ENCODE data around the gene ATXN8OS.
"Not testable (repeated sequence)": the region's sequence is repeated elsewhere in the genome, so short reads cannot be mapped to it uniquely, and the experiment has no call there.

ATXN8OS gene

DNA sequence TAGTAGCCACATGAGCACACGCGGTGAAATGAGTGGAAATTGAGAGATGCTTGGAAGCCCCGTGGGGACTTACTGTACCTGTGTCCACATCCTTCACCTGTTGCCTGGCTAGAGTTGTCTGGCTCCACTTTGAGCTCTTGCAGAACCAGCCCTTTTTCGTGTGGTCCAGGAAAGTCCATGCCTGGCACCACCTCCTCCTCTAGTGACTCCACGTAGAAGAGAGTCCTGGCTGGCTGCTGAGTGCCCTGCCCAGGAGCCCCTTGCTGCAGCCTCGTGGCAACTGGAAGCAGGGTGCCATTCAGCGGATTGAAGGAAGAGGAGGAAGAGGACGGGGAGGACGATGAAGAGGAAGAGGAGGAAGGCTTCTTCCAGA, 515 bp upstream of the ATXN8OS start:
- TF ChIP-seq CTCF (IDR thresholded peaks at IDR 0.05; ENCODE audit: low read depth, low read length) = no peak
- no peak overlapping the region for H3K4me3 ChIP-seq (ENCODE audit: low read depth, low read length)

DNA sequence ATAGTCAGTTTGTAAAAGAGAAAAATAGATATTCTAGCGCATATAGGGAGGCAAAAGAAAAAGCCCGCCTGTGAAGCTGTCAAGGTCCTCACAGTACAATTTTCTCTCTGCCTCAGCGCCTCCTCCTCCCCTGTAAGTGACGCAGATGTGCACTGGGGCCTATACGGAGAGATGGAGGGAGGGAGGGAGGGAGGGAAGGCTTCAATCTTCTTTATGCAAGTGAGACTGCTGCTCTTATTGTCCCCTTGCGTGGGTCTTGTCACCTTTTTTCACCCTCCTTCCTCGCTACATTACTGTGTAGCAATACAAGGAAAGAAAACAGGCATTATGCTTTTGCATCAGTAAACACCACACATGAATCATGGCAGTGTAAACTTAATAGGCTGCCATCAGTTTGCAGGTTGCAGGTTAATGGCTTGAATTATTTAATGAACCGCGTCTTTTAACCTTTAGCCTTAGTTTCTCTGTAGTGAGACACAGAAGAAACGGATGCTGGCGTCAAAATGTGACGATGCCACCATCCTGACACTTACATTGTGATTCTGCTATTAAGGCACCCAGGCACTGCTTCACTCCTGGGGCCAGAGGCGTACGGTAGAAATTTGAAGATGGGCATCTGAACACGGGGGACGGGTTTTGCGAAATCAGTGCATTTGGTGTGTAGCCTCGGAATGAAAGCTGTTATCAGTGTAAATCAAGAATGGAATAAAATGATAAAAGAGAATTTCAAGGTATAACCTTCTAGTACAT, 905 bp downstream of the ATXN8OS start, which contains the start of gene KLHL1:
TSS of gene KLHL1 (minus strand) at position 97 of the 750 bp plus-strand sequence. CDS start 753 bp downstream, outside the sequence.
- H3K4me3 ChIP-seq (ENCODE audit: low read depth, low read length) = no peak within 1 kb of the TSS
- TF ChIP-seq CTCF (IDR thresholded peaks at IDR 0.05; ENCODE audit: low read depth, low read length) = no peak

DNA sequence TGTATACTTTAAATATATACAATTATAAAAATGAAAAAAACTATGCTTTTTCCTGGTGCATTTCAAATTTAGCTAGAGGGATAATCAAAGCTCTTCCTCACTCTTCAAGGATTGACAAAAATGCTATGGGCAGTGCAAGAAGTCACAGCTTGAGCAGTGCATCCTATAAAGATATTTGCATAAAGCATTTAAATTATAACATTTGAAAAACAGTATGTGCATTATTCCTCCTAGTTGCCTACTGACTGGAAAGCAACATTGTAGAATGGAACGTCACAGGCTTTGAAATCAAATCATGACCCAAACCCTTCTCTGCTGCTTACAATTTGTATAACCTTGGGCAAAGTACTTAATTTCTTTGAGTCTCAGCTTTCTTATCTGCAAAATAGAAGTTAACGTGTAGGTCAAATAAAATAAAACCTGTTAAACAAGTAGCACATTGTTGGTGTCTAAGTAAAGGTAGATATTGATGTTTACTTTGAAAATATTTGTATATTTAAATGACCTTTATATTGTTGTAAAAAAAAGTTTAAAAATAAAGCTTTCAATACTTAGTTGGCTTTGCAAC, 9.8 kb downstream of the ATXN8OS start:
- no peak overlapping the region for H3K4me3 ChIP-seq (ENCODE audit: low read depth, low read length)
- no peak for TF ChIP-seq CTCF (IDR thresholded peaks at IDR 0.05; ENCODE audit: low read depth, low read length)

GRCh38 chr13:70125693-70126092, 18.1 kb downstream of the ATXN8OS start:
- H3K4me3 ChIP-seq (ENCODE audit: low read depth, low read length) = no peak overlapping the region
- no peak for TF ChIP-seq CTCF (IDR thresholded peaks at IDR 0.05; ENCODE audit: low read depth, low read length)

- TF ChIP-seq CTCF (IDR thresholded peaks at IDR 0.05; ENCODE audit: low read depth, low read length) = no peak
These were observed 20.5 kb downstream of the ATXN8OS start for GRCh38 chr13:70128098-70128497.

DNA sequence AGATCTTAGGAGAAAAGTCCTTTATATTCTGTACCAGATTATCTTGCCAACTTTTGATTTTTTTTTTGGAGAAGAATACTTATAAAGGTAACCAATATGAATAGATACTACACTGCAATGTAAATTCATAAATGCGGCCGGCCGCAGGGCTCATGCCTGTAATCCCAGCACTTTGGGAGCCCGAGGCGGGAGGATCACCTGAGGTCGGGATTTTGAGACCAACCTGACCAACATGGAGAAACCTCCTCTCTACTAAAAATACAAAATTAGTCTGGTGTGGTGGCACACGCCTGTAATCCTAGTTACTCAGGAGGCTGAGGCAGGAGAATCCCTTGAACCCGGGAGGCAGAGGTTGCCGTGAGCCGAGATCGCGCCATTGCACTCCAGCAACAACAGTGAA, 35.0 kb downstream of the ATXN8OS start:
- H3K4me3 ChIP-seq (ENCODE audit: low read depth, low read length) = not testable (repeated sequence)

More at GRCh38 chr13:70128098-70128497, 20.5 kb downstream of the ATXN8OS start:
- no peak overlapping the region for H3K4me3 ChIP-seq (ENCODE audit: low read depth, low read length)

DNA sequence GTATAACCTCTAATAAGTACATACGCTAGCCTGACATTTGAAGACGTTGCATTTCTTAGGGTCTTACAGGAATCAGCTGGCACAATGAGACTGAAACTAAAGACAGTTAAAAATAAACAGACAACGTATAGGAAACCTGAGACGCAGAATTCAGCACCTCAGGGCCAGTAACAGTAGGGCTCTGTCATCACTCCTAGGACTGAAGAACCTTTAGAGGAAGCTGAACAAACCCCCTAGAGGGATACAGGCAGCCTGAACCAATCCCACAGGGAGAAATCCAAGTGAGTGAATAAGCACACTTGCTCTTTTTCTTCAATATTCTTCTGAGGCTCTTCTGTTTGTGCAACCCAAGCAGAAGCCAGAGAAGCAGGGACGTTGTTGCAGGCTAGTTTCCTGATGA, 54.5 kb downstream of the ATXN8OS start:
- no peak overlapping the region for H3K4me3 ChIP-seq (ENCODE audit: low read depth, low read length)
- TF ChIP-seq CTCF (IDR thresholded peaks at IDR 0.05; ENCODE audit: low read depth, low read length) = no peak
